ENCODE measurements around the gene PTCHD1.

The PTCHD1 gene

GRCh38 chrX:23344904-23345271 lies 10.2 kb downstream of the PTCHD1 start:
- TF ChIP-seq CTCF (IDR thresholded peaks at IDR 0.05; ENCODE audit: low read depth, low read length, missing control alignments): no peak

GRCh38 chrX:23356189-23356588 lies 21.5 kb downstream of the PTCHD1 start:
- TF ChIP-seq CTCF (IDR thresholded peaks at IDR 0.05; ENCODE audit: low read depth, low read length, missing control alignments): no peak
- no peak overlapping the region for H3K4me3 ChIP-seq (ENCODE audit: low read depth, low read length)
- DNase-seq (ENCODE audit: low read depth): no peak

More at GRCh38 chrX:23344904-23345271, 10.2 kb downstream of the PTCHD1 start:
- no peak overlapping the region for H3K4me3 ChIP-seq (ENCODE audit: low read depth, low read length)
- DNase-seq (ENCODE audit: low read depth): no peak

- no peak for DNase-seq (ENCODE audit: low read depth)
- no peak for TF ChIP-seq CTCF (IDR thresholded peaks at IDR 0.05; ENCODE audit: low read depth, low read length, missing control alignments)
- H3K4me3 ChIP-seq (ENCODE audit: low read depth, low read length): no peak overlapping the region
These were observed 29.8 kb downstream of the PTCHD1 start for GRCh38 chrX:23364416-23364815.

- DNase-seq (ENCODE audit: low read depth): no peak
- H3K4me3 ChIP-seq (ENCODE audit: low read depth, low read length): no peak overlapping the region
- no peak for TF ChIP-seq CTCF (IDR thresholded peaks at IDR 0.05; ENCODE audit: low read depth, low read length, missing control alignments)
These were observed 30.9 kb downstream of the PTCHD1 start for GRCh38 chrX:23365541-23365940.

GRCh38 chrX:23366914-23367313 lies 32.3 kb downstream of the PTCHD1 start:
- no peak for TF ChIP-seq CTCF (IDR thresholded peaks at IDR 0.05; ENCODE audit: low read depth, low read length, missing control alignments)
- DNase-seq (ENCODE audit: low read depth): no peak
- H3K4me3 ChIP-seq (ENCODE audit: low read depth, low read length): no peak overlapping the region

GRCh38 chrX:23369027-23369426 lies 34.4 kb downstream of the PTCHD1 start:
- no peak for DNase-seq (ENCODE audit: low read depth)
- no peak overlapping the region for H3K4me3 ChIP-seq (ENCODE audit: low read depth, low read length)
- no peak for TF ChIP-seq CTCF (IDR thresholded peaks at IDR 0.05; ENCODE audit: low read depth, low read length, missing control alignments)

- DNase-seq (ENCODE audit: low read depth): no peak
- TF ChIP-seq CTCF (IDR thresholded peaks at IDR 0.05; ENCODE audit: low read depth, low read length, missing control alignments): no peak
- H3K4me3 ChIP-seq (ENCODE audit: low read depth, low read length): no peak overlapping the region
These were observed 37.7 kb downstream of the PTCHD1 start for GRCh38 chrX:23372220-23372902.
